ENCODE data around the gene LCOR.

DNA sequence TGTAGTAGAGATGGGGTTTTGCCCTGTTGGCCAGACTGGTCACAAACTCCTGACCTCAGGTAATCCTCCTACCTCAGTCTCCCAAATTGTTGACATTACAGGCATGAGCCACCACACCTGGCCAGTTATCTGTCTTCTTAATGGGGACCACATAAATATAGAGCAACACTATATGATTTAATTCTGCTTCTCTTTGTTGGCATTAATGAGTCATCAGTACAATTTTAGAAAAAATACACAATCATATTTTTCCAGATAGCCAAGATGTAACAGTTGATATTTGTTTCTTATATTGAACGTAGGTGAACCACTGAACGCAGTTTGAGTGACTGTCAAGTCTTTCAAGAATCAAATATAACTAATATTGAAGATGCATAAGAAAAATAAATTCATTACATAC is 48.5 kb downstream of the LCOR start:
- TF ChIP-seq POLR2A (IDR thresholded peaks at IDR 0.05) (no peak), POLR2AphosphoS5 (IDR thresholded peaks at IDR 0.05) (no peak)
- TF ChIP-seq, protein P1, sequence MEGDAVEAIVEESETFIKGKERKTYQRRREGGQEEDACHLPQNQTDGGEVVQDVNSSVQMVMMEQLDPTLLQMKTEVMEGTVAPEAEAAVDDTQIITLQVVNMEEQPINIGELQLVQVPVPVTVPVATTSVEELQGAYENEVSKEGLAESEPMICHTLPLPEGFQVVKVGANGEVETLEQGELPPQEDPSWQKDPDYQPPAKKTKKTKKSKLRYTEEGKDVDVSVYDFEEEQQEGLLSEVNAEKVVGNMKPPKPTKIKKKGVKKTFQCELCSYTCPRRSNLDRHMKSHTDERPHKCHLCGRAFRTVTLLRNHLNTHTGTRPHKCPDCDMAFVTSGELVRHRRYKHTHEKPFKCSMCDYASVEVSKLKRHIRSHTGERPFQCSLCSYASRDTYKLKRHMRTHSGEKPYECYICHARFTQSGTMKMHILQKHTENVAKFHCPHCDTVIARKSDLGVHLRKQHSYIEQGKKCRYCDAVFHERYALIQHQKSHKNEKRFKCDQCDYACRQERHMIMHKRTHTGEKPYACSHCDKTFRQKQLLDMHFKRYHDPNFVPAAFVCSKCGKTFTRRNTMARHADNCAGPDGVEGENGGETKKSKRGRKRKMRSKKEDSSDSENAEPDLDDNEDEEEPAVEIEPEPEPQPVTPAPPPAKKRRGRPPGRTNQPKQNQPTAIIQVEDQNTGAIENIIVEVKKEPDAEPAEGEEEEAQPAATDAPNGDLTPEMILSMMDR (IDR thresholded peaks at IDR 0.05), result no peak

Data from suprapubic skin (tissue), 4 donors.